PC-3 (cell line): ENCODE results near the gene KCNH6.

Experiments
- EZH2 ChIP-seq: fragments of 300-600 bp; sonication (generic); IDR thresholded peaks from one replicate; pipeline ENCODE4 v1.6.1; 2017; ENCODE audit warnings: antibody characterized with exemption, mild to moderate bottlenecking, low read length; ENCODE audit not compliant: unreplicated experiment
- TF ChIP-seq, protein P1 (sequence below): fragments of 300-600 bp; sonication (generic); conservative IDR thresholded peaks from 2 replicates; pipeline ENCODE4 v1.5.1; 2017; ENCODE audit warnings: antibody characterized with exemption, low read depth, mild to moderate bottlenecking, low read length

DNA sequence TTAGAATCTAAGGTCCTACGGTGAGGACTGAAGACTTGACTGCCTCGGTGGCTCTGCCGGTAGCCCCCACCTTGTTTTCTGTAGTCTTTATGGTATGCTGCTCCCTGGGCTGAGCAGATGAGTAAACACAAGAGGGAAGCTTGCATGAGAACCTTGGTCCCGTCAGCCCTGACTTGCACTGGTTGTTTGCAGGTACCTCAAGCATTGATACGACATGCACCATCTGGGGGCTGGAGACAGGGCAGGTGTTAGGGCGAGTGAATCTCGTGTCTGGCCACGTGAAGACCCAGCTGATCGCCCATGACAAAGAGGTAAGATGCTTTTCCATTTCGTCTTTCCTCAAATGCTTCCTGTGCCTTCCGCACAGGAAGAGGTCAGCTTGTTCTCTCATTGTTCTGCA, 56.5 kb downstream of the KCNH6 start:
- TF ChIP-seq, protein P1, sequence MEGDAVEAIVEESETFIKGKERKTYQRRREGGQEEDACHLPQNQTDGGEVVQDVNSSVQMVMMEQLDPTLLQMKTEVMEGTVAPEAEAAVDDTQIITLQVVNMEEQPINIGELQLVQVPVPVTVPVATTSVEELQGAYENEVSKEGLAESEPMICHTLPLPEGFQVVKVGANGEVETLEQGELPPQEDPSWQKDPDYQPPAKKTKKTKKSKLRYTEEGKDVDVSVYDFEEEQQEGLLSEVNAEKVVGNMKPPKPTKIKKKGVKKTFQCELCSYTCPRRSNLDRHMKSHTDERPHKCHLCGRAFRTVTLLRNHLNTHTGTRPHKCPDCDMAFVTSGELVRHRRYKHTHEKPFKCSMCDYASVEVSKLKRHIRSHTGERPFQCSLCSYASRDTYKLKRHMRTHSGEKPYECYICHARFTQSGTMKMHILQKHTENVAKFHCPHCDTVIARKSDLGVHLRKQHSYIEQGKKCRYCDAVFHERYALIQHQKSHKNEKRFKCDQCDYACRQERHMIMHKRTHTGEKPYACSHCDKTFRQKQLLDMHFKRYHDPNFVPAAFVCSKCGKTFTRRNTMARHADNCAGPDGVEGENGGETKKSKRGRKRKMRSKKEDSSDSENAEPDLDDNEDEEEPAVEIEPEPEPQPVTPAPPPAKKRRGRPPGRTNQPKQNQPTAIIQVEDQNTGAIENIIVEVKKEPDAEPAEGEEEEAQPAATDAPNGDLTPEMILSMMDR = no peak
- TF ChIP-seq EZH2 = no peak
